Tibial artery (tissue), 4 donors: ENCODE results near the gene NAA50.

ENCODE experiments used
- DNase-seq, 2 donors: peaks; one replicate each; pipeline ENCODE4 v3.0.0-alpha.2; 2019
- H3K27ac ChIP-seq, 2 donors: fragments of 200-600 bp; sonication (generic) in 1 of 2; 1 replicate in 1 of 2; 2 replicates in 1 of 2; pipeline ENCODE4 v1.5.1; 2018 to 2019; ENCODE audit warnings: mild to moderate bottlenecking in 1 of 2
- H3K27me3 ChIP-seq, 2 donors: fragments of 200-600 bp; sonication (generic) in 1 of 2; one replicate each; pipeline versions ENCODE4 v1.5.1 to v1.6.0; 2016 to 2019
- H3K36me3 ChIP-seq, 3 donors: fragments of 200-600 bp; sonication (generic) in 2 of 3; one replicate each; pipeline ENCODE4 v1.5.1; 2016 to 2019; ENCODE audit warnings: mild to moderate bottlenecking in 2 of 3
- H3K4me1 ChIP-seq, 4 donors: fragments of 200-600 bp; sonication (generic) in 2 of 4; 1 replicate in 3 of 4; 2 replicates in 1 of 4; pipeline ENCODE4 v1.5.1; 2016 to 2019
- H3K4me3 ChIP-seq, 2 donors: fragments of 200-600 bp; sonication (generic) in 1 of 2; 1 replicate in 1 of 2; 2 replicates in 1 of 2; pipeline ENCODE4 v1.5.1; 2018 to 2019; ENCODE audit warnings: mild to moderate bottlenecking in 2 of 2
- H3K9me3 ChIP-seq, 3 donors: fragments of 200-600 bp; sonication (generic) in 1 of 3; one replicate each; pipeline ENCODE4 v1.5.1; 2016 to 2019
- CTCF ChIP-seq, 2 experiments: fragments of 200-600 bp in 1 of 2; fragments of 450-650 bp in 1 of 2; IDR thresholded peaks; one replicate each; pipeline ENCODE4 v1.5.1; 2017 to 2019; ENCODE audit warnings: antibody characterized with exemption in 2 of 2, mild to moderate bottlenecking in 1 of 2, moderate library complexity in 1 of 2
- intact Hi-C: fragments of 100-400 bp; cut with DNase I; formaldehyde crosslinking; loops from one replicate; pipeline ENCODE4 v1.15.0; 2023; ENCODE audit warnings: low total_unique reads

Gene NAA50

GRCh38 chr3:113764698-113765097, 18.6 kb upstream of the NAA50 start:
- Histone ChIP-seq H3K27me3 (no peaks in the 10 kb centered on the region), H3K27ac (no peak overlapping the region), H3K9me3 (no peaks in the 10 kb centered on the region), H3K4me3 (no peak overlapping the region), H3K4me1 (peaks cover 0 to 3% (median 0%) of the 10 kb centered on the region in 4 donors), H3K36me3 (no peaks in the 10 kb centered on the region)
- no peak for TF ChIP-seq CTCF (IDR thresholded peaks at IDR 0.05)
- no peak for DNase-seq
- intact Hi-C loops = no loop called here

GRCh38 chr3:113758389-113759024, 12.5 kb upstream of the NAA50 start:
- intact Hi-C loops = no loop called here
- Histone ChIP-seq H3K4me3 (no peak overlapping the region), H3K27ac (no peak overlapping the region), H3K4me1 (no peaks in the 10 kb centered on the region), H3K9me3 (no peaks in the 10 kb centered on the region), H3K27me3 (no peaks in the 10 kb centered on the region), H3K36me3 (no peaks in the 10 kb centered on the region)
- no peak for DNase-seq
- TF ChIP-seq CTCF (IDR thresholded peaks at IDR 0.05) = no peak

GRCh38 chr3:113754494-113755159, 8.6 kb upstream of the NAA50 start:
- no peak overlapping the region for H3K27ac ChIP-seq
- intact Hi-C loops = no loop called here

GRCh38 chr3:113753376-113753985, 7.4 kb upstream of the NAA50 start:
- no peaks in the 10 kb centered on the region for H3K36me3 ChIP-seq
- no peak overlapping the region for H3K4me3 ChIP-seq
- no peak overlapping the region for H3K27ac ChIP-seq
- intact Hi-C loops = no loop called here
- H3K9me3 ChIP-seq = no peaks in the 10 kb centered on the region
- no peaks in the 10 kb centered on the region for H3K27me3 ChIP-seq
- no peak for DNase-seq
- TF ChIP-seq CTCF (IDR thresholded peaks at IDR 0.05) = no peak
- peaks cover 0 to 7% (median 2%) of the 10 kb centered on the region in 4 donors for H3K4me1 ChIP-seq

More at GRCh38 chr3:113754494-113755159, 8.6 kb upstream of the NAA50 start:
- Histone ChIP-seq H3K4me1 (no peaks in the 10 kb centered on the region), H3K27me3 (no peaks in the 10 kb centered on the region), H3K36me3 (no peaks in the 10 kb centered on the region), H3K4me3 (no peak overlapping the region), H3K9me3 (no peaks in the 10 kb centered on the region)
- no peak for TF ChIP-seq CTCF (IDR thresholded peaks at IDR 0.05)
- no peak for DNase-seq

GRCh38 chr3:113751141-113751540, 5.1 kb upstream of the NAA50 start:
- Histone ChIP-seq H3K4me3 (no peak overlapping the region), H3K9me3 (no peaks in the 10 kb centered on the region), H3K27ac (no peak overlapping the region), H3K36me3 (no peaks in the 10 kb centered on the region), H3K4me1 (peaks cover 0 to 18% (median 10%) of the 10 kb centered on the region in 4 donors), H3K27me3 (no peaks in the 10 kb centered on the region)
- no peak for TF ChIP-seq CTCF (IDR thresholded peaks at IDR 0.05)
- no peak for DNase-seq
- intact Hi-C loops = no loop called here
